ENCODE measurements around the gene NAV3. TPM values are rescaled to one million over a fixed set of nuclear protein-coding genes. Genes with fewer than 3 reads are reported as not detected.

NAV3 gene
- total RNA-seq, 6 experiments from 2014 or later = 0.22 to 3.2 (median 1.2) TPM

- H3K9me3 ChIP-seq = no peaks in the 10 kb centered on the region
- no peak for TF ChIP-seq CTCF (IDR thresholded peaks at IDR 0.05)
- TF ChIP-seq POLR2A (IDR thresholded peaks at IDR 0.05) = no peak
- ATAC-seq (no peak), DNase-seq (no peak)
- intact Hi-C loops (cut with DNase I) = no loop called here
- H3K27ac ChIP-seq = no peak overlapping the region
- no peaks in the 10 kb centered on the region for H3K27me3 ChIP-seq
- H3K4me1 ChIP-seq = no peaks in the 10 kb centered on the region
- no peak overlapping the region for H3K4me3 ChIP-seq
- H3K36me3 ChIP-seq = no peaks in the 10 kb centered on the region
- 89% methylated on average over 2 of the region's 3 CpGs for WGBS (ENCODE audit: insufficient coverage, low coverage, low lambda C conversion rate, missing lambda C conversion rate)
Measured at GRCh38 chr12:78005094-78005492, 174.4 kb downstream of the NAV3 start.

- TF ChIP-seq CTCF (IDR thresholded peaks at IDR 0.05) (no peak), POLR2A (IDR thresholded peaks at IDR 0.05) (no peak)
- H3K27ac ChIP-seq = no peak overlapping the region
- DNase-seq = no peak
- 29% methylated on average over 1 of the region's 4 CpGs for WGBS (ENCODE audit: insufficient coverage, low coverage, low lambda C conversion rate, missing lambda C conversion rate)
- H3K4me3 ChIP-seq = no peak overlapping the region
- H3K27me3 ChIP-seq = no peaks in the 10 kb centered on the region
- intact Hi-C loops (cut with DNase I) = no loop called here
- ATAC-seq = no peak
- no peaks in the 10 kb centered on the region for H3K9me3 ChIP-seq
- H3K4me1 ChIP-seq = no peaks in the 10 kb centered on the region
- H3K36me3 ChIP-seq = no peaks in the 10 kb centered on the region
Measured at GRCh38 chr12:78007173-78007572, 176.5 kb downstream of the NAV3 start.

GRCh38 chr12:78009031-78009430 lies 178.3 kb downstream of the NAV3 start:
- DNase-seq = no peak
- intact Hi-C loops (cut with DNase I) = no loop called here
- Histone ChIP-seq H3K27me3 (no peaks in the 10 kb centered on the region), H3K9me3 (no peaks in the 10 kb centered on the region), H3K36me3 (no peaks in the 10 kb centered on the region), H3K4me3 (no peak overlapping the region), H3K4me1 (no peaks in the 10 kb centered on the region), H3K27ac (no peak overlapping the region)
- ATAC-seq = no peak
- 65% methylated on average over 3 of the region's 3 CpGs for WGBS (ENCODE audit: insufficient coverage, low coverage, low lambda C conversion rate, missing lambda C conversion rate)
- no peak for TF ChIP-seq POLR2A (IDR thresholded peaks at IDR 0.05)
- no peak for TF ChIP-seq CTCF (IDR thresholded peaks at IDR 0.05)

GRCh38 chr12:78018171-78018910 lies 187.6 kb downstream of the NAV3 start:
- 35% methylated on average over 4 of the region's 4 CpGs for WGBS (ENCODE audit: insufficient coverage, low coverage, low lambda C conversion rate, missing lambda C conversion rate)
- Histone ChIP-seq H3K27ac (no peak overlapping the region), H3K4me3 (no peak overlapping the region), H3K36me3 (no peaks in the 10 kb centered on the region), H3K4me1 (peaks cover 0 to 6% (median 0%) of the 10 kb centered on the region in 4 donors), H3K9me3 (no peaks in the 10 kb centered on the region), H3K27me3 (no peaks in the 10 kb centered on the region)
- intact Hi-C loops (cut with DNase I) = no loop called here
- peak in 3 of 4 donors; percentile 12 to 73 (median 61) for ATAC-seq
- peak in 1 of 3 donors; percentile 55 for DNase-seq
- TF ChIP-seq CTCF (IDR thresholded peaks at IDR 0.05) (no peak), POLR2A (IDR thresholded peaks at IDR 0.05) (no peak)

Measured in right lobe of liver (tissue), 6 donors.